Panc1 (cell line): ENCODE results near the gene SART3.
A peak's percentile ranks its signal among the peaks of the same experiment; 100 is the strongest.

Experiments
- SIN3A ChIP-seq: IDR thresholded peaks from 2 replicates; pipeline ENCODE4 v1.6.1; 2012; ENCODE audit warnings: low read depth, mild to moderate bottlenecking, low read length, moderate library complexity, borderline replicate concordance; ENCODE audit not compliant: insufficient read depth
- TF ChIP-seq, protein P1 (sequence below): fragments of 450-650 bp; IDR thresholded peaks from 2 replicates; pipeline ENCODE4 v1.5.1; 2017; ENCODE audit warnings: mild to moderate bottlenecking
- TF ChIP-seq, protein P2 (sequence below), 2 experiments: IDR thresholded peaks; 2 replicates each; pipeline ENCODE4 v1.6.1; 2011 to 2012; ENCODE audit warnings: low read depth in 2 of 2, control low read depth in 1 of 2, low read length in 1 of 2, mild to moderate bottlenecking in 1 of 2, moderate library complexity in 1 of 2; ENCODE audit not compliant: insufficient read depth in 1 of 2

DNA sequence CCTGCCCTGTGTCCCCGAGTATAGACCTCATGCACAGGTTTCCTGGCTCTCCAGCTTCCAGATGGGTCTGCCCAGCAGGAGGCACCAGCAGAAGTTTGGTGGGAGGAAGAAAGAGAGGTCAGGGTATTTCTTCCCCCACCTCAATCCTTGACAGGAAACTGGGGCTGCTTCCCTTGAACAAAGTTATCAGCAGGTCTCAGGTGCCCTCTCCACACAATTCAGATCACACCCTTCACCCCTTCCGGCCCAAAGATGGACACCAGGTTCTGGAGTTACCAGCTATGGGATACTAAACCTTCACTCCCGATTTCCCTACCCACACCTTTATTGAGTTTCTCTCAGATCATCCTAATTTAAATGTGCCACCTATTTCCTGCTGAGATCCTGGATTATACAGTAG lies 1.2 kb downstream of the SART3 start:
- TF ChIP-seq, protein P1, sequence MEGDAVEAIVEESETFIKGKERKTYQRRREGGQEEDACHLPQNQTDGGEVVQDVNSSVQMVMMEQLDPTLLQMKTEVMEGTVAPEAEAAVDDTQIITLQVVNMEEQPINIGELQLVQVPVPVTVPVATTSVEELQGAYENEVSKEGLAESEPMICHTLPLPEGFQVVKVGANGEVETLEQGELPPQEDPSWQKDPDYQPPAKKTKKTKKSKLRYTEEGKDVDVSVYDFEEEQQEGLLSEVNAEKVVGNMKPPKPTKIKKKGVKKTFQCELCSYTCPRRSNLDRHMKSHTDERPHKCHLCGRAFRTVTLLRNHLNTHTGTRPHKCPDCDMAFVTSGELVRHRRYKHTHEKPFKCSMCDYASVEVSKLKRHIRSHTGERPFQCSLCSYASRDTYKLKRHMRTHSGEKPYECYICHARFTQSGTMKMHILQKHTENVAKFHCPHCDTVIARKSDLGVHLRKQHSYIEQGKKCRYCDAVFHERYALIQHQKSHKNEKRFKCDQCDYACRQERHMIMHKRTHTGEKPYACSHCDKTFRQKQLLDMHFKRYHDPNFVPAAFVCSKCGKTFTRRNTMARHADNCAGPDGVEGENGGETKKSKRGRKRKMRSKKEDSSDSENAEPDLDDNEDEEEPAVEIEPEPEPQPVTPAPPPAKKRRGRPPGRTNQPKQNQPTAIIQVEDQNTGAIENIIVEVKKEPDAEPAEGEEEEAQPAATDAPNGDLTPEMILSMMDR, result peak; percentile 30; the same call in 1 of the 2 replicates
- TF ChIP-seq, protein P2, sequence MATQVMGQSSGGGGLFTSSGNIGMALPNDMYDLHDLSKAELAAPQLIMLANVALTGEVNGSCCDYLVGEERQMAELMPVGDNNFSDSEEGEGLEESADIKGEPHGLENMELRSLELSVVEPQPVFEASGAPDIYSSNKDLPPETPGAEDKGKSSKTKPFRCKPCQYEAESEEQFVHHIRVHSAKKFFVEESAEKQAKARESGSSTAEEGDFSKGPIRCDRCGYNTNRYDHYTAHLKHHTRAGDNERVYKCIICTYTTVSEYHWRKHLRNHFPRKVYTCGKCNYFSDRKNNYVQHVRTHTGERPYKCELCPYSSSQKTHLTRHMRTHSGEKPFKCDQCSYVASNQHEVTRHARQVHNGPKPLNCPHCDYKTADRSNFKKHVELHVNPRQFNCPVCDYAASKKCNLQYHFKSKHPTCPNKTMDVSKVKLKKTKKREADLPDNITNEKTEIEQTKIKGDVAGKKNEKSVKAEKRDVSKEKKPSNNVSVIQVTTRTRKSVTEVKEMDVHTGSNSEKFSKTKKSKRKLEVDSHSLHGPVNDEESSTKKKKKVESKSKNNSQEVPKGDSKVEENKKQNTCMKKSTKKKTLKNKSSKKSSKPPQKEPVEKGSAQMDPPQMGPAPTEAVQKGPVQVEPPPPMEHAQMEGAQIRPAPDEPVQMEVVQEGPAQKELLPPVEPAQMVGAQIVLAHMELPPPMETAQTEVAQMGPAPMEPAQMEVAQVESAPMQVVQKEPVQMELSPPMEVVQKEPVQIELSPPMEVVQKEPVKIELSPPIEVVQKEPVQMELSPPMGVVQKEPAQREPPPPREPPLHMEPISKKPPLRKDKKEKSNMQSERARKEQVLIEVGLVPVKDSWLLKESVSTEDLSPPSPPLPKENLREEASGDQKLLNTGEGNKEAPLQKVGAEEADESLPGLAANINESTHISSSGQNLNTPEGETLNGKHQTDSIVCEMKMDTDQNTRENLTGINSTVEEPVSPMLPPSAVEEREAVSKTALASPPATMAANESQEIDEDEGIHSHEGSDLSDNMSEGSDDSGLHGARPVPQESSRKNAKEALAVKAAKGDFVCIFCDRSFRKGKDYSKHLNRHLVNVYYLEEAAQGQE (IDR thresholded peaks at IDR 0.05; ENCODE audit: insufficient read depth in 1 of 2, low read depth in 2 of 2, low read length in 1 of 2), result no peak
- TF ChIP-seq SIN3A, result no peak
